GM23248 (cell line): ENCODE data around the gene NAT16. TPM values are rescaled to one million over a fixed set of nuclear protein-coding genes. Genes with fewer than 3 reads are reported as not detected.

Source experiments
- DNase-seq: peaks from one replicate; pipeline ENCODE4 v3.0.0-alpha.2; 2015
- H2AFZ ChIP-seq: fragments of 200-600 bp; sonication (generic); 2 replicates; pipeline ENCODE4 v1.6.1; 2016; ENCODE audit warnings: antibody characterized with exemption
- H3F3A ChIP-seq: fragments of 200-600 bp; sonication (generic); 2 replicates; pipeline ENCODE4 v1.6.1; 2016; ENCODE audit warnings: mild to moderate bottlenecking, antibody characterized with exemption, mixed run types; ENCODE audit not compliant: insufficient read depth
- H3K27ac ChIP-seq: fragments of 200-600 bp; sonication (generic); 2 replicates; pipeline ENCODE4 v1.5.1; 2016; ENCODE audit warnings: mild to moderate bottlenecking
- H3K27me3 ChIP-seq: fragments of 200-600 bp; sonication (generic); replicated peaks from 2 replicates; pipeline ENCODE4 v1.6.1; 2016; ENCODE audit warnings: mild to moderate bottlenecking; ENCODE audit not compliant: insufficient read depth
- H3K36me3 ChIP-seq: fragments of 200-600 bp; sonication (generic); 2 replicates; pipeline ENCODE4 v1.6.1; 2016; ENCODE audit warnings: low read depth, mild to moderate bottlenecking
- H3K4me1 ChIP-seq: fragments of 200-600 bp; sonication (generic); 2 replicates; pipeline ENCODE4 v1.6.1; 2016; ENCODE audit warnings: mild to moderate bottlenecking; ENCODE audit not compliant: insufficient read depth
- H3K4me2 ChIP-seq: fragments of 200-600 bp; sonication (generic); one replicate; pipeline ENCODE4 v1.6.1; 2016; ENCODE audit warnings: mild to moderate bottlenecking; ENCODE audit not compliant: unreplicated experiment
- H3K4me3 ChIP-seq: fragments of 200-600 bp; sonication (generic); 2 replicates; pipeline ENCODE4 v1.5.1; 2016; ENCODE audit warnings: mild to moderate bottlenecking
- H3K79me2 ChIP-seq: fragments of 200-600 bp; sonication (generic); 2 replicates; pipeline ENCODE4 v1.6.1; 2016; ENCODE audit warnings: mild to moderate bottlenecking; ENCODE audit not compliant: insufficient read depth
- H3K9ac ChIP-seq: fragments of 200-600 bp; sonication (generic); 2 replicates; pipeline ENCODE4 v1.6.1; 2016; ENCODE audit warnings: mild to moderate bottlenecking
- H3K9me2 ChIP-seq: fragments of 200-600 bp; sonication (generic); 2 replicates; pipeline ENCODE4 v1.6.1; 2016; ENCODE audit warnings: mixed run types, mild to moderate bottlenecking, moderate library complexity; ENCODE audit not compliant: insufficient read depth
- H3K9me3 ChIP-seq: fragments of 200-600 bp; sonication (generic); one replicate; pipeline ENCODE4 v1.6.1; 2017; ENCODE audit warnings: low read depth
- H4K20me1 ChIP-seq: fragments of 200-600 bp; sonication (generic); 2 replicates; pipeline ENCODE4 v1.6.0; 2016; ENCODE audit not compliant: insufficient read depth
- EZH2 ChIP-seq: fragments of 200-600 bp; sonication (generic); IDR thresholded peaks from 2 replicates; pipeline ENCODE4 v1.6.1; 2018; ENCODE audit warnings: antibody characterized with exemption, mild to moderate bottlenecking; ENCODE audit not compliant: insufficient read depth, poor library complexity, severe bottlenecking
- EZH2phosphoT487 ChIP-seq: fragments of 200-600 bp; sonication (generic); IDR thresholded peaks from 2 replicates; pipeline ENCODE4 v1.6.1; 2018; ENCODE audit warnings: antibody characterized with exemption, moderate library complexity, mild to moderate bottlenecking, low read depth; ENCODE audit not compliant: insufficient read depth
- WGBS, 2 experiments: methylation state at CpG; one replicate each; pipeline ENCODE4 v1.1.6; 2015 to 2017; ENCODE audit warnings: low lambda C conversion rate in 2 of 2, low coverage in 1 of 2; ENCODE audit errors: missing lambda C conversion rate in 2 of 2; 5-methylcytosine and 5-hydroxymethylcytosine counted together
- in situ Hi-C: fragments of 300-500 bp; cut with MboI; formaldehyde crosslinking; loops from 2 replicates; pipeline ENCODE4 v1.15.0; 2020
- polyA plus RNA-seq: library from polyadenylated mRNA; unstranded; fragments of >200 nt; fragmentation: Nextera tagmentation; extraction: Ambion mirVana; gene quantifications from 2 replicates; pipeline ENCODE4 v1.2.1, GENCODE V29; 2016
- total RNA-seq: library from RNA; depleted of rRNA; stranded (reverse); fragments of >200 nt; shearing (Covaris generic); gene quantifications from 2 replicates; pipeline ENCODE4 v1.2.3, GENCODE V29; 2014

Gene NAT16
- total and polyA plus RNA-seq, 2 experiments from 2014 or later = not detected

DNA sequence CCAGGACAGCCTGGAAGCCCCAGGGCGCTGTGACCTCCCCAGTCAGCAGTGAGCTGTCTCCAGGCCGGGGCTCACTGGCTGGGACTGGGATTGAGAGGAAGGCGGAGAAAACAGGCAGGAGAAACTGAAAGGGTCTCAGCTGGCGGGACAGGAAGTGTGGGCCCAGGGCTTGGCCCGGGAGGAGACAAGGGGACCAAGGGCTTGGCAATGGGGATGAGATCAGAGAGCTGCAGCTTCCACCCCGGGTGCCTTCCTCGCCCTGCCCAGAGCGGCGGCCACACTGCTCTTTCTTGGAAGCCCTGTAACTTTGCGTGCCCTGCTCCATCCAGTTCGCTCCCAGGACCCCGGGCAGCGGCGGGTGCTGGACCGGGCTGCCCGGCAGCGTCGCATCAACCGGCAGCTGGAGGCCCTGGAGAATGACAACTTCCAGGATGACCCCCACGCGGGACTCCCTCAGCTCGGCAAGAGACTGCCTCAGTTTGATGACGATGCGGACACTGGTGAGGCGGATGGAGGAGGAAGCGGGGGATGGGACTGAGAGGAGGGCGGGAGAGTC lies 42.3 kb upstream of the NAT16 start:
- in situ Hi-C loops = no loop called here
- Histone ChIP-seq H3K9ac (no peak overlapping the region), H3K9me3 (no peaks in the 10 kb centered on the region), H3K79me2 (peaks cover 46% of the 10 kb centered on the region), H2AFZ (no peak overlapping the region), H3K4me2 (no peak overlapping the region), H3K27me3 (no peaks in the 10 kb centered on the region), H3K4me1 (peaks cover 8% of the 10 kb centered on the region; the same call in 1 of the 2 replicates), H4K20me1 (no peaks in the 10 kb centered on the region), H3F3A (no peaks in the 10 kb centered on the region), H3K27ac (no peak overlapping the region), H3K36me3 (peaks cover 14% of the 10 kb centered on the region; the same call in 1 of the 2 replicates), H3K4me3 (no peak overlapping the region), H3K9me2 (no peaks in the 10 kb centered on the region)
- TF ChIP-seq EZH2phosphoT487 (no peak), EZH2 (no peak)
- 96 to 97% methylated on average over 19 to 27 of the region's 27 CpGs for WGBS, 2 experiments
- no peak for DNase-seq

DNA sequence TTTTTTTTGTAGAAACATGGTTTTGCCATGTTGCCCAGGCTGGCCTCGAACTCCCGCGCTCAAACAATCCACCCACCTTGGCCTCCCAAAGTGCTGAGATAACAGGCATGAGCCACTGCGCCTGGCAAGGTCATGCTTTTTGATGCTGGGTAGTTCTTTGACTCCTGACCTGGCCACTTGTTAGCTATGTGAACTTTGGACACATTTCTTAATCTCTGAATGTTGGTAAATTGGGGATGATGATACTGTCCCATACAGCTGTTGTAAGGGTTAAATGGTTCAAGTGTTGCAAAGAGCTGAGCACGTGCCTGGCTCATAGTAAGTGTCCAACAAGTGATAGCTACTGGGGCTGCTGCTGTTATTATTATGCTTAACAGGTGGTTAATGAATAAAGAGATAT lies 40.2 kb upstream of the NAT16 start:
- no peak for TF ChIP-seq EZH2
- TF ChIP-seq EZH2phosphoT487 = no peak
- Histone ChIP-seq H3F3A (no peaks in the 10 kb centered on the region), H3K4me1 (peaks cover 16% of the 10 kb centered on the region), H3K4me2 (no peak overlapping the region), H3K9me3 (no peaks in the 10 kb centered on the region), H3K79me2 (peaks cover 66% of the 10 kb centered on the region), H3K4me3 (no peak overlapping the region), H3K27ac (no peak overlapping the region), H3K27me3 (no peaks in the 10 kb centered on the region), H3K9ac (no peak overlapping the region), H3K36me3 (peaks cover 14% of the 10 kb centered on the region; the same call in 1 of the 2 replicates), H2AFZ (no peak overlapping the region), H3K9me2 (no peaks in the 10 kb centered on the region), H4K20me1 (no peaks in the 10 kb centered on the region)
- in situ Hi-C loops = no loop called here
- no peak for DNase-seq
- WGBS, 2 experiments = 90 to 91% methylated on average over 5 of the region's 5 CpGs

DNA sequence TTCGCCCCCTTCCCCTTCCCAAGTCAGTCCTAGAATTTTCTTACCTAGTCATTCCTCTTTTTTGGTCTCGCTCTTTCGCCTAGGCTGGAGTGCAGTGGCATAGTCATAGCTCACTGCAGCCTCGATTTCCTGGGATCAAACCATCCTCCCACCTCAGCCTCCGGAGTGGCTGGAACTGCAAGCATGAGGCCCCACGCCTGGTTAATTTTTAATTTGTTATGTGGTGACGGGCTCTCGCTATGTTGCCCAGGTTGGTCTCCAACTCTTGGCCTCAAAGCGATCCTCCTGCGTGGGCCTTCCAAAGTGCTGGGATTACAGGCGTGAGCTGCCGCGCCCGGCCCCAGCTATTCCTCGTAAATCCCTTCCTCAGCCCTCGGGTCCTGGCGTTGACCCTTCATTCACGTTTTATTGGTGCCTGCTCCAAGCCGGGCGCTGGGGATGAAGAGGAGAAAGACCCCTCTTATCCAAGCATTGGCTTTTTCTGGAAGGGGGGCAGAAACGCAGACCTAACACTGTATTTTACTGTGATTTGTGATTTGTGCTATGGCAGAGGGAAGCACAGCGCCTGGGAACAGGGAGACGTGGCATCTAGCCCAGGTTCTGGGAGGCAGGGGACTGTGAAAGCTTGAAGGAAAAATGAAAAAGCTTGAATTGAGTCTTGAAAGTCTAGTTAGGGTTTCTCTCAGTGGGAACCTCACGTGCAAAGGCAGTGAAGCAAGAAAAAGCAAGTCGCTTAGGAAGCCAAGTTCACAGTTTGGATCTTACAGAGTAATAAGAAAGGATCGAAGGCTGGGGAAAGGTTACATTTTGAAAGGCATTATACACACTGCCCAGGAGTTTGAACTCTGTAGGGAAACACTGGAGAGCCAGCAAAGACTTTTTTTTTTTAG lies 38.4 kb upstream of the NAT16 start:
- peaks cover 83% of the 10 kb centered on the region for H3K79me2 ChIP-seq
- peaks cover 21% of the 10 kb centered on the region for H3K4me1 ChIP-seq
- DNase-seq = peak; percentile 66
- H3K4me2 ChIP-seq = peak overlapping the region; percentile 95
- no peaks in the 10 kb centered on the region for H3K9me3 ChIP-seq
- peaks cover 23% of the 10 kb centered on the region; the same call in 1 of the 2 replicates for H3K36me3 ChIP-seq
- peak overlapping the region; percentile 93 for H2AFZ ChIP-seq
- 1 to 2% methylated on average over 26 of the region's 26 CpGs for WGBS, 2 experiments
- peak overlapping the region; percentile 95 for H3K4me3 ChIP-seq
- TF ChIP-seq EZH2phosphoT487 = no peak
- TF ChIP-seq EZH2 = no peak
- H3K9ac ChIP-seq = peak overlapping the region; percentile 88
- H4K20me1 ChIP-seq = no peaks in the 10 kb centered on the region
- no peaks in the 10 kb centered on the region for H3F3A ChIP-seq
- no peaks in the 10 kb centered on the region for H3K27me3 ChIP-seq
- H3K9me2 ChIP-seq = no peaks in the 10 kb centered on the region
- in situ Hi-C loops = no loop called here
- peak overlapping the region; percentile 94 for H3K27ac ChIP-seq

DNA sequence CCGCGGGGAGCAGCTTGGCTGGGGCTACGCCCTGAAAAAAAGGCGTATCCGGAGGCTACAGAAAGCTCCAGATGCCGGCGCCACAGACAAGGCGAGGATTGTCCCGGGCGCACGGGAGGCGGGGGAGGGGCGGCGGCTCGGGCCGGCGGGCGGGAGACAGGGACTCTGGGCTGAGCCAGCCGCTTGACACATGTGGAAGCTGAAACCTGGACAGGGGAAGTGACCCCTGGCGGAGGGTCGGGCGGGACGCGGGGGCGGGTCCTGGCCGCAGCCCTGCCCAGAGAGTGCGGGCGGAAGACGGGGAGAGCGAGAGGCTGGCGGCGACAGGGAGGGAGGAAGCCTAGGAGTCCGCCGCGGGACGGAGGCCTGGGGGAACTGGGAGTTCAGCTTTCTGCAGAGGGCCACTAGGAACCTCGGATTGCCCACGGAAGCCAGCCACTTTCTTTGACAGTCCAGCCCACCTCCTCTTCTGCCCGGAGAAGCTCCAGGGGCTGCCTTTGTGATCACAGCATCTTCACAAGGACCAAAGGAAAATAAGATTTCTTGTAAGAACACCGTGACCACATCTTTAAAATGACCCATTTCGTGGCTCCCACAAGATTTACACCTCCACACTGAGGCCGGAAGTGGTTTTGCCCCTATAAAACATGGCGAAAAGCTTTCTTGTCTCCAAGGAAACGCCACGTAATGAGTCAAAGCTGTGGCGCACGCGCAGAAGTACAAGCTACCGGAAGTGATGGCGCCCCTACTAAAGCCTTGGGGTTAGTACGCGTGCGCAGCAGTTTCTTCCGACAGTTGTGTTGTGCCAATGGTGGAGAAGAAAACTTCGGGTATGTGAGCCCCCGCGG lies 37.5 kb upstream of the NAT16 start, which contains the start of the genes PLOD3 and ZNHIT1:
Gene PLOD3, minus strand, starts transcription at position 194 of the 848 bp plus-strand sequence. CDS start 307 bp downstream, outside the sequence.
Gene ZNHIT1, plus strand, starts transcription at position 778 of the 848 bp plus-strand sequence. Its CDS starts 31 bp downstream, at position 809.
- H3K79me2 ChIP-seq = peaks cover 80% of the 10 kb centered on the region
- TF ChIP-seq EZH2phosphoT487 = no peak
- TF ChIP-seq EZH2 = no peak

More for the DNA sequence above, 37.5 kb upstream of the NAT16 start, which contains the start of the genes PLOD3 and ZNHIT1:
- Histone ChIP-seq H3K4me2 (peak within 1 kb of the TSS; percentile 95), H3K9ac (peak within 1 kb of the TSS; percentile 88), H2AFZ (peak within 1 kb of the TSS; percentile 93), H3K9me2 (no peaks in the 10 kb centered on the region), H3K36me3 (peaks cover 18% of the 10 kb centered on the region; the same call in 1 of the 2 replicates), H3F3A (no peaks in the 10 kb centered on the region), H4K20me1 (no peaks in the 10 kb centered on the region), H3K4me3 (peak within 1 kb of the TSS; percentile 95), H3K9me3 (no peaks in the 10 kb centered on the region), H3K4me1 (peaks cover 21% of the 10 kb centered on the region), H3K27ac (peak within 1 kb of the TSS; percentile 94), H3K27me3 (no peaks in the 10 kb centered on the region)
- in situ Hi-C loops = no loop called here
- DNase-seq = peak; percentile 100
- WGBS, 2 experiments = 1% methylated on average over 22 to 55 of the region's 57 CpGs
